ENCODE results near the gene MARCHF2.

Gene MARCHF2

DNA sequence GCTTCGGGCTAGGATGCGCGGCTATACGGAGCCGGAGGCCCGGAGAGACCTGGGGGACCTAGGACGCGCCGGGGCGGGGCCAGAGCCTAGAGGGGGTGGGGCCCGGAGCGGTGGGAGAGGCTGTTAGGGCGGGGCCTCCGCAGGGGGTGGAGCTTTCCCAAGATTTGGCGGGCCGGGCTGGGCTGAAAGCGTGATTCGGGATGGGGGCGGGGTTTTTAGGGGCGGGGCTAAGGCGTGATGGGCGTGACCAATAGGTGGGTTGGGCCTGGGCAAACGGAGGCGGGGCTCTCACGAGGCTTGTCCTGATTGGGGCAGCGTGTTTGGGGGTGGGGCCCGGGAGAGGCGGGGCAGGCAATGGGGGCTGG is 22.5 kb upstream of the MARCHF2 start:
- peaks cover 48% of the 10 kb centered on the region for H3K4me1 ChIP-seq (ENCODE audit: insufficient read depth, low read length)
- H3K27ac ChIP-seq (ENCODE audit: low read depth, low read length), result peak overlapping the region; percentile 96
- H3K36me3 ChIP-seq (ENCODE audit: insufficient read depth, low read length), result no peaks in the 10 kb centered on the region
- H3K9ac ChIP-seq (ENCODE audit: low read length), result peak overlapping the region; percentile 61
- H3K9me3 ChIP-seq (ENCODE audit: low read length), result no peaks in the 10 kb centered on the region
- H3K4me3 ChIP-seq (ENCODE audit: low read depth in 1 of 2, low read length in 2 of 2), result peak overlapping the region; percentile 63 to 100
- H3K27me3 ChIP-seq (ENCODE audit: control insufficient read depth in 1 of 2, insufficient read depth in 2 of 2, low read length in 2 of 2), result no peaks in the 10 kb centered on the region

DNA sequence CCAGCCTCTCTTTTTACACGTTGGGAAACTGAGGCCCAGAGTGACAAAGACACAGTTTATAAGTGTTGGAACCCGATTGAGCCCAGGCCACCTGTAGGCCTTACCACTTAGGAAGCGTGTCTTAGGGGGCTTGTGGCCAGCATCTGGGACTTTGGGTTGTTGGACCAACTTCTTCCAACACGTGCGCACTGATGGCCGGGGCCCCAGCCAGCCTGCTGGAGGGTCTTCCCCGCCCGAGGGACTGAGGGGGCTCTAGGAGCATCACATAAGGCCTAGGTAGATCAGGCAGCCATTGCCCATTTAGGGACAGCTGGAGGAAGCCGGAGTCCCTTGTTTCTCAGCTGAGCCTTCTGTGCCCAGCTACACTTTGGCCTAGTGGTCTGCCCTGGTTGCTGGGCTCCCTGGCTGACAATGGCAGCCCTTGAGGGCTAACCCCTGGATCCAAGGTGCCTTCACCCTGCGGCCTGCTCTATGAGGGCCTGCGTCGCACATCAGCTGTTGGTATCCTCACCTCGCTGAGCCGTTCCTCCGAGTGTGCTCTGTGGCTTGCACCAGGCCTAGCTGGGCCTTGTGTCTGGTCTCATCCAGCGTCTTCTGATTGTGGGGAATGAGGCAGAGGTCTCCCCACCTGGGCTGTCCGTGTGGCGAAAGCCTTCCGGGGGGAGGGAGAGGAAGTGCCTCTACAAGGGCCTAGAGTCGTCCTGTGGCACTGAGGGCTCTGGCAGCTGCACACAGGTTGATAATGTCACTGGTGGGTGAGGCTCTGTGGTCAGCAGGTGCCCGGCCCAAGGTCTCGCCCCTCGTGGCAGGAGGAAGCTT is 21.7 kb upstream of the MARCHF2 start:
- peaks cover 5% of the 10 kb centered on the region for H3K36me3 ChIP-seq (ENCODE audit: insufficient read depth, low read length)
- no peaks in the 10 kb centered on the region for H3K27me3 ChIP-seq (ENCODE audit: control insufficient read depth in 1 of 2, insufficient read depth in 2 of 2, low read length in 2 of 2)
- no peaks in the 10 kb centered on the region for H3K9me3 ChIP-seq (ENCODE audit: low read length)
- H3K27ac ChIP-seq (ENCODE audit: low read depth, low read length), result peak overlapping the region; percentile 87
- H3K4me1 ChIP-seq (ENCODE audit: insufficient read depth, low read length), result peaks cover 52% of the 10 kb centered on the region
- H3K9ac ChIP-seq (ENCODE audit: low read length), result peak overlapping the region; percentile 11
- peak overlapping the region in 1 of 2 donors; percentile 63 for H3K4me3 ChIP-seq (ENCODE audit: low read depth in 1 of 2, low read length in 2 of 2)

DNA sequence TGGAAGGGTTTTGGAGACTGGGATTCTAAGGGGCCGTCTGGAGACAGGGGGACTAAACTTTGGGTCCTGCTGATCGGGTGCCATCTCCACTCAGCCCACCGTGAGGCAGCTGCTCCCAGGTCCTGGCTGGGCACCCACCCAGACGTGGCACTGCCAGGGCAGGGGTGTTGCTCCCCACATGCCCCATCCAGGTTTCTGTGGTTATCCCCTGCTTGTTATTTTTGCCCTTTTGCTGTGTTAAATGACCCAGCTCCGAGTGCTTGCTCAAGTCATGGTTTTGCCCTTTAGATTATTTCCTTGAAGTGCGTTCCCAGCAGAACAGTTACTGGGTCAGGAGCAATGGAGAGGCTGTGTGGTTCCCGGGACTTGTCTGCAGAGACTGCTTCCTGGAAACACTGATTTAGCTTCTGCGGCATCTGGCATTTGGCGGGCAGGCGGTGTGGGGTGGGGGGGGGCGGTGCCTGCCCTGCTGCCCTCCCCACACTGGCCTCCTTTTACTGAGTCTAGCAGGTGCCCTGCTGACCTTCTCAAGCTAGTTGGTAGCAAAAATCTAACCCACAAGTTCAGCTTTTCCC is 21.0 kb upstream of the MARCHF2 start:
- H3K4me3 ChIP-seq (ENCODE audit: low read depth in 1 of 2, low read length in 2 of 2), result peak overlapping the region in 1 of 2 donors; percentile 63
- peak overlapping the region; percentile 11 for H3K9ac ChIP-seq (ENCODE audit: low read length)
- peak overlapping the region; percentile 87 for H3K27ac ChIP-seq (ENCODE audit: low read depth, low read length)
- no peaks in the 10 kb centered on the region for H3K9me3 ChIP-seq (ENCODE audit: low read length)
- no peaks in the 10 kb centered on the region for H3K27me3 ChIP-seq (ENCODE audit: control insufficient read depth in 1 of 2, insufficient read depth in 2 of 2, low read length in 2 of 2)
- H3K36me3 ChIP-seq (ENCODE audit: insufficient read depth, low read length), result peaks cover 5% of the 10 kb centered on the region
- peaks cover 58% of the 10 kb centered on the region for H3K4me1 ChIP-seq (ENCODE audit: insufficient read depth, low read length)

DNA sequence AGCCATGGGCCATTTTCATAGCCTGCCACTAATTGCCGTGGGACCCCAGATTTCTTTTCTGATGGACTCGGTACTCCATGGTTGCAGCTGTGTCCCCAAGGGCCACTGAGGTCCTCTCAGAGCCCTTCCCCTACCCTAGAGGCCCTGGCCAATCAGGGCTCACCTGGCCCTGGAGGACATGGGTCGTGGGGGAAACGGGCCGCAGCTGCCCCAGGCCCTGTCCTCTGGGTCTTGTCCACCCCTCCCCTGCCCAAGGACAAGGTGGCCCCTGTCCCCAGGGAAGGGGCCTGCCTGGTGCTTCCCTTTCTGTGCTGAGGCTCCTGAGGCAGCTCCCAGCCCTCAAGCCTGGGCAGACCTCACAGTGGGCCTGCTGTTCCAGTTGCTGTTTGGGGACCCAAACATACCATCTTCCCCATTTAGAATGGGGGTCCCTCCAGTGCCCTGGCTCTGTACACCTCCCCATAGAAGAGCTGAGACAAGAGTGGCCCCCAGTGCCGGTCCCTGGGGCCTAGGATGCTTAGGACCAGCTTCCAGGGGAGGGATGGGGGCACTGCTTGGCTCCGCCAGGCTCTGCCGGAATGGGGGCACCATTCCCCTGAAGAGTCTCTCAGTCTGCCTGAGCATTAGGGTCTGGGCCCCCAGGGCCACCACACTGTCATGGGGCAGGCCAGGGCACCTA is 19.8 kb upstream of the MARCHF2 start:
- Histone ChIP-seq H3K27me3 (ENCODE audit: control insufficient read depth in 1 of 2, insufficient read depth in 2 of 2, low read length in 2 of 2) (no peaks in the 10 kb centered on the region), H3K4me3 (ENCODE audit: low read depth in 1 of 2, low read length in 2 of 2) (no peak overlapping the region), H3K4me1 (ENCODE audit: insufficient read depth, low read length) (peaks cover 70% of the 10 kb centered on the region), H3K36me3 (ENCODE audit: insufficient read depth, low read length) (peaks cover 5% of the 10 kb centered on the region), H3K27ac (ENCODE audit: low read depth, low read length) (peak overlapping the region; percentile 59), H3K9me3 (ENCODE audit: low read length) (no peaks in the 10 kb centered on the region), H3K9ac (ENCODE audit: low read length) (no peak overlapping the region)

DNA sequence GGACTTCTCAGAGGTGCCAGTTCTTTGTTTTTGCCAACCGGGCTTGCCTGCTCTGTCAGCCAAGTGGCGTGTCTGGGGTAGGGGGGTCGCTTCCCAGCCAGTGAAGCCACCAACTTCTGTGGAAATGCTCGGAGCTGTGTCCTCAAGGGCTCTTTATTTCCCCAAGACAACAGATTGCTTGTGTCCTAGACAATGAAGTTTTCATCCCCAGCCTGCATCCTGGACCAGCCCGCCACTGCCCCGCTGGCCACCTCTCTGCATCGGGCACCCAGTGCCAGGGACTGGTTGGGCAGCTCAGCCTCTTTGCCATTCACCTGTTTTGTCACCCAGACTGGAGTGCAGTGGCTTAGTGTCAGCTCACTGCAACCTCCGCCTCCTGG is 19.2 kb upstream of the MARCHF2 start:
- peaks cover 70% of the 10 kb centered on the region for H3K4me1 ChIP-seq (ENCODE audit: insufficient read depth, low read length)
- H3K27me3 ChIP-seq (ENCODE audit: control insufficient read depth in 1 of 2, insufficient read depth in 2 of 2, low read length in 2 of 2), result no peaks in the 10 kb centered on the region
- no peak overlapping the region for H3K27ac ChIP-seq (ENCODE audit: low read depth, low read length)
- no peaks in the 10 kb centered on the region for H3K9me3 ChIP-seq (ENCODE audit: low read length)
- H3K36me3 ChIP-seq (ENCODE audit: insufficient read depth, low read length), result peaks cover 5% of the 10 kb centered on the region
- H3K4me3 ChIP-seq (ENCODE audit: low read depth in 1 of 2, low read length in 2 of 2), result no peak overlapping the region
- H3K9ac ChIP-seq (ENCODE audit: low read length), result no peak overlapping the region

DNA sequence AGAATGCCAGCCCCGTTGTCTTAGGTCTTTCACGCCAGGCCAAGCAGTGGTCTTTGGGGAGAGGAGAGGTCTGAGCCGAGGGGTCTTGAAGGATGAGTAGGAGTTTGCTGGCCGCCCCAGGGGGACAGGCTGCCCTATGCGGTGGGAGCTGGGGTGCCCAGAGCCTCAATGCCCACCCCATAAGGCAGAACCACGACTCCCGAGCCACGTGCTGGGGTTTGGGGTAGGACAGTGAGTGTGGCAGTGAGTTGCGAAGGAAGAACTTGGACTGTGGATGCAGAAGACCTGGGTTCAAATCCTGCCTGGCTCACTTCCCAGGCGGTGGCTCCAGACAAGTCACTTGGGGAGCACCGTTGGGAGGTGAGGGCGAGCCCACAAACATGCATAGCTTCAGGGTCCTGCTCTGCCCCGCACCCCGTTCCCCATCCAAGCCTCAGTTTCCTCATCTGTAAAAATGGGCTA is 17.5 kb upstream of the MARCHF2 start:
- H3K9ac ChIP-seq (ENCODE audit: low read length), result no peak overlapping the region

DNA sequence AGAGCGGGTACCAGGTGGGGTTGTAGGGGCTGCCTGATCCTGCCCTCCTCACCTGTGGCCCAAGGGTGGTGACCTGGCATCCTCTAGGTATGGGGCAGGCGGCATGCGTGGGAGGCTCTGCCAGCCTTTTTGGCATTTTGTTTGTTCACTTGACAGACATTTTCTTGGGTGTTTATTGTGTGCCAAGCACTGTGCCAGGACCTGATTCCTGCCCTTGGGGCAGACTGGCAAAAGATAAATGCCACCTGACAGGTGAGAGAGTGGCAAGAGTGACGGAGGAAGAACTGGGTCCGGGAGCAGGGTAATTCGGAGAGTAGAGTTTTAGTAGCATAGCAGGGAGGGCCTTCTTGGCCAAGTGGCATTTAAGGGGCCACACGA is 16.9 kb upstream of the MARCHF2 start:
- Histone ChIP-seq H3K9ac (ENCODE audit: low read length) (no peak overlapping the region), H3K9me3 (ENCODE audit: low read length) (no peaks in the 10 kb centered on the region), H3K27me3 (ENCODE audit: control insufficient read depth in 1 of 2, insufficient read depth in 2 of 2, low read length in 2 of 2) (no peaks in the 10 kb centered on the region), H3K4me3 (ENCODE audit: low read depth in 1 of 2, low read length in 2 of 2) (no peak overlapping the region), H3K36me3 (ENCODE audit: insufficient read depth, low read length) (peaks cover 13% of the 10 kb centered on the region), H3K4me1 (ENCODE audit: insufficient read depth, low read length) (peaks cover 60% of the 10 kb centered on the region), H3K27ac (ENCODE audit: low read depth, low read length) (no peak overlapping the region)

More for the DNA sequence above, 17.5 kb upstream of the MARCHF2 start:
- Histone ChIP-seq H3K27ac (ENCODE audit: low read depth, low read length) (no peak overlapping the region), H3K9me3 (ENCODE audit: low read length) (no peaks in the 10 kb centered on the region), H3K4me3 (ENCODE audit: low read depth in 1 of 2, low read length in 2 of 2) (no peak overlapping the region), H3K4me1 (ENCODE audit: insufficient read depth, low read length) (peaks cover 65% of the 10 kb centered on the region), H3K27me3 (ENCODE audit: control insufficient read depth in 1 of 2, insufficient read depth in 2 of 2, low read length in 2 of 2) (no peaks in the 10 kb centered on the region), H3K36me3 (ENCODE audit: insufficient read depth, low read length) (peaks cover 13% of the 10 kb centered on the region)

DNA sequence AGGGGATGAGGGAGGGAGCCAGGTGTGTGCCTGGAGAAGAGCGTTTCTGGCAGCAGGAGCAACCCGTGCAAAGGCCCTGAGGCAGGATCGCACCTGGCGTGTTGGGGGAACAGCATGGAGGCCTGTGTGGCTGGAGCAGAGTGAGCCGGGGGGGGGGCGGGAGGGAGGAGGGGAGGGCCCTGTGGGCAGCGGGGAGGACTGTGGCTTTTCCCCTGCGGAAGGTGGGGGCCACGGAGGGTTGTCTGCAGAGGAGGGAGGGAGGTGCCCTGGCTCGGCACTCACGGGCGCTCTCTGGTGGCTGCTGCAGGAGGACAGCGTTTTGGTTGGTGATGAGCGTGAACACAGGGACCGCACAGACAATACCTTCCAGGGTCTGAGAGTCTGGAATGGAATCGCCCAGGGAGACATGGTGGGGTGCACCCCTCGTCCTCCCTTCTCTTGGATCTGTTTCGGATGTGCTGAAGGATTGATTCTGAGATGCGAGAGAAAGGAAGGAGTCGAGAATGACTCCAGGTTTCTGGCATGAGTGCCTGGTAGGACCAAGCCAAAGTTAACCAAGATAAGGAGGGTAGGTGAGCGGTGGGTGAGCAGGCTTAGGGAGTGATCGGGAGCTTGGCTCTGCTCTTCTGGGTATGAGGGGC is 16.4 kb upstream of the MARCHF2 start:
- Histone ChIP-seq H3K4me1 (ENCODE audit: insufficient read depth, low read length) (peaks cover 55% of the 10 kb centered on the region), H3K27me3 (ENCODE audit: control insufficient read depth in 1 of 2, insufficient read depth in 2 of 2, low read length in 2 of 2) (no peaks in the 10 kb centered on the region), H3K27ac (ENCODE audit: low read depth, low read length) (no peak overlapping the region), H3K36me3 (ENCODE audit: insufficient read depth, low read length) (peaks cover 13% of the 10 kb centered on the region), H3K9ac (ENCODE audit: low read length) (no peak overlapping the region), H3K4me3 (ENCODE audit: low read depth in 1 of 2, low read length in 2 of 2) (no peak overlapping the region), H3K9me3 (ENCODE audit: low read length) (no peaks in the 10 kb centered on the region)

DNA sequence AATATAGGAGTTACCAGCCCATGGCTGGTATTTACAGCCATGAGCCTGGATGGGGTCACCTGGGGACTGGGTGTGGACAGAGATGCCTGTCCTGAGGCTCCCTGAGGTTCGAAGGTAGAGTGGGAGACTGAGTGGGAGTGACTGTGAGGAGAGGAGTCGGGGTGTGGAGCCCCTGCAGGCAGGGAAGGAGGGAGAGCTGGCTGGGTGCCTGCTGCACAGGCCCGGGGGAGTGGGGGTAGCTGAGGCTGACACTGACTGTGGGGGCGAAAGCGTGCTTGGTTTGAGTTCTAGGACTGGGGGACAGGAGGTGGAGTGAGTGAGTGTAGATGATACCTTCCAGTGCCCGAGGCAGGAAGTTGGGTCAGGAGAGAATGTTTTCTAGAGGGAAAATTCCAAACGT is 15.8 kb upstream of the MARCHF2 start:
- Histone ChIP-seq H3K9me3 (ENCODE audit: low read length) (no peaks in the 10 kb centered on the region), H3K36me3 (ENCODE audit: insufficient read depth, low read length) (peaks cover 18% of the 10 kb centered on the region), H3K27me3 (ENCODE audit: control insufficient read depth in 1 of 2, insufficient read depth in 2 of 2, low read length in 2 of 2) (no peaks in the 10 kb centered on the region), H3K4me3 (ENCODE audit: low read depth in 1 of 2, low read length in 2 of 2) (no peak overlapping the region), H3K27ac (ENCODE audit: low read depth, low read length) (no peak overlapping the region), H3K9ac (ENCODE audit: low read length) (no peak overlapping the region), H3K4me1 (ENCODE audit: insufficient read depth, low read length) (peaks cover 49% of the 10 kb centered on the region)

DNA sequence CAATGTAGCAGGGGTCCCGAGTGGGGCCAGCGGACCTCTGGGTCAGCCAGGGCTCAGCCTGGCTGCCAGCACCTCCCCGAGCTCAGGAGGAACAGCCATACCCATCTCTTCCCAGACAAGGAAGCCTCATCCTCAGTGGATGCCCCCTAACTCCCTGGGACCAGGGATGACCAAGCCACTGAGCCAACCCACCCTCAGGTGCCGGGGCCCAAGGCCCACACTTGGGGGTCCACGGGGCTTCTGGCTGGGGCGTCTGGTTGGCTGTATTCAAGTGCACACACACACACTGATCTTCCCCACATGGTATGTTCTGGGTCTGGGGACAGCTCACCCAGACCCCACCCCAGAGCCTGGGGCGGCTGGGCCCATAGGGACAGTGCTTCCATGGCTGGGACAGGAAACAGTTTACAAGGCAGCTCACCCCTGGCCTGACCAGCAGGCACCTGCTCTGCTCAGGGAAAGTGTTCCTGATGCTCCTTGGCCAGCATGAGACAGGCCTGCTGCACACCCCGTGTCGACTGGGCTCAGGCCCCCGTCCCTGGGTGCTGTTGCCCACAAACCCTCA is 15.3 kb upstream of the MARCHF2 start:
- peaks cover 44% of the 10 kb centered on the region for H3K4me1 ChIP-seq (ENCODE audit: insufficient read depth, low read length)
- peaks cover 23% of the 10 kb centered on the region for H3K36me3 ChIP-seq (ENCODE audit: insufficient read depth, low read length)

DNA sequence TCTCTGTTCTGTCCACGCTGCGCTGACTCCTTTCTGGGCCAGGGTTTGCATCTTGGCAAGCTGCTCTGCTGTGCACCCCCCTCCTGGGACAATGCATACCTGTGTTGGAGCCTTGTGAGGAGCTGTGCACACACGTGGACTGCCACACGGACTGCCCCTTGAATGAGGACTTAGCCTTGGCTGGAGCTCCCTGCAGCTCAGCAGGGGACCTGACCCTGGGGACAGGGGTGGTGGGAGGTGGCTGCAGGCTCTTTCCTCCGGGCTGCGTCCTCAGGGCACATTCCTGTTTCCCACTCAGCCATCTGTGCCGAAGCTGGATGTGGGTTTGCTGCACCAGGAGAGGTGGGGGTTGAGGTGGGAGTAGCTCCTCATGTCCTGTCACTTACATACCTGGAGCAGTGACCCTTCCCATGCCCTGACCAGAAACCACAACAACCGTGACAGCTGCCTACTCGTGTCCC is 14.8 kb upstream of the MARCHF2 start:
- H3K27ac ChIP-seq (ENCODE audit: low read depth, low read length), result no peak overlapping the region

More for the DNA sequence above, 15.3 kb upstream of the MARCHF2 start:
- no peaks in the 10 kb centered on the region for H3K9me3 ChIP-seq (ENCODE audit: low read length)
- H3K9ac ChIP-seq (ENCODE audit: low read length), result no peak overlapping the region
- H3K27me3 ChIP-seq (ENCODE audit: control insufficient read depth in 1 of 2, insufficient read depth in 2 of 2, low read length in 2 of 2), result no peaks in the 10 kb centered on the region
- H3K4me3 ChIP-seq (ENCODE audit: low read depth in 1 of 2, low read length in 2 of 2), result no peak overlapping the region
- H3K27ac ChIP-seq (ENCODE audit: low read depth, low read length), result no peak overlapping the region

More for the DNA sequence above, 14.8 kb upstream of the MARCHF2 start:
- peaks cover 28% of the 10 kb centered on the region for H3K36me3 ChIP-seq (ENCODE audit: insufficient read depth, low read length)
- no peaks in the 10 kb centered on the region for H3K9me3 ChIP-seq (ENCODE audit: low read length)
- no peak overlapping the region for H3K9ac ChIP-seq (ENCODE audit: low read length)
- H3K4me1 ChIP-seq (ENCODE audit: insufficient read depth, low read length), result peaks cover 39% of the 10 kb centered on the region
- H3K4me3 ChIP-seq (ENCODE audit: low read depth in 1 of 2, low read length in 2 of 2), result no peak overlapping the region
- H3K27me3 ChIP-seq (ENCODE audit: control insufficient read depth in 1 of 2, insufficient read depth in 2 of 2, low read length in 2 of 2), result no peaks in the 10 kb centered on the region
